ENCODE data around the gene FAM171A2. TPM values are rescaled to one million over a fixed set of nuclear protein-coding genes. Genes with fewer than 3 reads are reported as not detected.

Gene FAM171A2
- total RNA-seq, 1 experiment from 2014 or later: 7.6 TPM

- no peak for DNase-seq (ENCODE audit: low read depth, low spot score)
- POLR2A ChIA-PET: no interaction called here
- TF ChIP-seq SIN3A (IDR thresholded peaks at IDR 0.05; ENCODE audit: borderline replicate concordance, insufficient read depth, low read depth, low read length): no peak
- TF ChIP-seq, protein P1, sequence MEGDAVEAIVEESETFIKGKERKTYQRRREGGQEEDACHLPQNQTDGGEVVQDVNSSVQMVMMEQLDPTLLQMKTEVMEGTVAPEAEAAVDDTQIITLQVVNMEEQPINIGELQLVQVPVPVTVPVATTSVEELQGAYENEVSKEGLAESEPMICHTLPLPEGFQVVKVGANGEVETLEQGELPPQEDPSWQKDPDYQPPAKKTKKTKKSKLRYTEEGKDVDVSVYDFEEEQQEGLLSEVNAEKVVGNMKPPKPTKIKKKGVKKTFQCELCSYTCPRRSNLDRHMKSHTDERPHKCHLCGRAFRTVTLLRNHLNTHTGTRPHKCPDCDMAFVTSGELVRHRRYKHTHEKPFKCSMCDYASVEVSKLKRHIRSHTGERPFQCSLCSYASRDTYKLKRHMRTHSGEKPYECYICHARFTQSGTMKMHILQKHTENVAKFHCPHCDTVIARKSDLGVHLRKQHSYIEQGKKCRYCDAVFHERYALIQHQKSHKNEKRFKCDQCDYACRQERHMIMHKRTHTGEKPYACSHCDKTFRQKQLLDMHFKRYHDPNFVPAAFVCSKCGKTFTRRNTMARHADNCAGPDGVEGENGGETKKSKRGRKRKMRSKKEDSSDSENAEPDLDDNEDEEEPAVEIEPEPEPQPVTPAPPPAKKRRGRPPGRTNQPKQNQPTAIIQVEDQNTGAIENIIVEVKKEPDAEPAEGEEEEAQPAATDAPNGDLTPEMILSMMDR (IDR thresholded peaks at IDR 0.05): peak; percentile 69
- intact Hi-C loops (cut with micrococcal nuclease; ENCODE audit: unreplicated experiment) (no loop called here), in situ Hi-C loops (cut with HindIII; ENCODE audit: low pct_unique_long_range_greater_than_20kb, low sequenced_read_pairs) (no loop called here)
- CTCF ChIA-PET: interaction anchor here (0.6 kb wide), 1 partner anchor 258 kb away, joined by 3 read pairs; no protein-coding TSS in a partner anchor
- no peak overlapping the region for H3K4me3 ChIP-seq (ENCODE audit: low read depth in 2 of 2, low read length in 2 of 2)
- H3K4me1 ChIP-seq (ENCODE audit: control insufficient read depth, insufficient read depth, low read length): no peaks in the 10 kb centered on the region
- H3K27ac ChIP-seq (ENCODE audit: low read length): no peak overlapping the region
- no peaks in the 10 kb centered on the region for H3K9me3 ChIP-seq (ENCODE audit: control insufficient read depth, insufficient read depth, low read depth, low read length)
- BruUV-seq (replicated peaks): no TSS peak
- no peaks in the 10 kb centered on the region for H3K27me3 ChIP-seq (ENCODE audit: control insufficient read depth, insufficient read depth, low read length)
- no peak for ATAC-seq
- no peaks in the 10 kb centered on the region for H3K36me3 ChIP-seq (ENCODE audit: control insufficient read depth, insufficient read depth, low read length)
Observed at GRCh38 chr17:44354582-44355561, 8.8 kb downstream of the FAM171A2 start.

DNA sequence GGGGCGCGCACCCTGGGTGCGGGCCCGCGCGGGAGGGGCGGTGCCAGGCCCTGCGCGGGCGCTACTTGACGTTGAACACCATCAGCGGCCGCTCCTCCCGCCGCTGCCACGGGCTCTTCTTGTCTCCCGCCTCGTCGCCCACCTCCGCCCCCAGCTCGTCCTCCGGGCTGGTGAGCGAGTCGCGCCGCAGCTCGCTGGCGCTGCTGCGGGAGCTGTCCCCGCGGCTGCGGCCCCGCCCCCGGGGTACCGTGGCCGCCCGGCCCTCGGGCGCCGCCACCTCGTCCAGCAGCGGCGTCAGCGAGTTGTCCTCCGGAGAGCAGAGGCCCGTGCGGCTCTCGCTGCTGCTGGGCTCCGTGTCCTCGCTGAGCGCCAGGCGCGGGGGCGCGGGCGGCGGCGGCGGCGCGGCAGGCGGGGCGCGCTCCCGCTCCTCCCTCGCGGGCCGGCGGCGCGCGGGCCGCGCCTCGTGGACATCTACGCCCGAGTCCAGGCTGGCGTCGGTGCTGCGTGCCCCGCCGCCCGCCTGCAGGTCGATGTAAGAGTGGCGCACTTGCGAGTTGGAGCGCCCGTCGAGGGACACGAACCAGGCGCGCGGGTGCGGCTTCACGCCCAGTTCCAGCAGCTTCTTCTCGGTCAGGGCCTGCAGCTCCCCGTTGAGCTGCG lies 9.9 kb downstream of the FAM171A2 start:
- peak overlapping the region; percentile 20 to 34; a peak in 2 of 4 replicates for H3K4me3 ChIP-seq (ENCODE audit: low read depth in 2 of 2, low read length in 2 of 2)
- H3K36me3 ChIP-seq (ENCODE audit: control insufficient read depth, insufficient read depth, low read length): no peaks in the 10 kb centered on the region
- H3K9me3 ChIP-seq (ENCODE audit: control insufficient read depth, insufficient read depth, low read depth, low read length): no peaks in the 10 kb centered on the region
- POLR2A ChIA-PET: no interaction called here
- H3K27ac ChIP-seq (ENCODE audit: low read length): no peak overlapping the region
- H3K4me1 ChIP-seq (ENCODE audit: control insufficient read depth, insufficient read depth, low read length): no peaks in the 10 kb centered on the region
- intact Hi-C loops (cut with micrococcal nuclease; ENCODE audit: unreplicated experiment): no loop called here
- ATAC-seq (peak; percentile 59), DNase-seq (ENCODE audit: low read depth, low spot score) (no peak)
- TF ChIP-seq, protein P2, sequence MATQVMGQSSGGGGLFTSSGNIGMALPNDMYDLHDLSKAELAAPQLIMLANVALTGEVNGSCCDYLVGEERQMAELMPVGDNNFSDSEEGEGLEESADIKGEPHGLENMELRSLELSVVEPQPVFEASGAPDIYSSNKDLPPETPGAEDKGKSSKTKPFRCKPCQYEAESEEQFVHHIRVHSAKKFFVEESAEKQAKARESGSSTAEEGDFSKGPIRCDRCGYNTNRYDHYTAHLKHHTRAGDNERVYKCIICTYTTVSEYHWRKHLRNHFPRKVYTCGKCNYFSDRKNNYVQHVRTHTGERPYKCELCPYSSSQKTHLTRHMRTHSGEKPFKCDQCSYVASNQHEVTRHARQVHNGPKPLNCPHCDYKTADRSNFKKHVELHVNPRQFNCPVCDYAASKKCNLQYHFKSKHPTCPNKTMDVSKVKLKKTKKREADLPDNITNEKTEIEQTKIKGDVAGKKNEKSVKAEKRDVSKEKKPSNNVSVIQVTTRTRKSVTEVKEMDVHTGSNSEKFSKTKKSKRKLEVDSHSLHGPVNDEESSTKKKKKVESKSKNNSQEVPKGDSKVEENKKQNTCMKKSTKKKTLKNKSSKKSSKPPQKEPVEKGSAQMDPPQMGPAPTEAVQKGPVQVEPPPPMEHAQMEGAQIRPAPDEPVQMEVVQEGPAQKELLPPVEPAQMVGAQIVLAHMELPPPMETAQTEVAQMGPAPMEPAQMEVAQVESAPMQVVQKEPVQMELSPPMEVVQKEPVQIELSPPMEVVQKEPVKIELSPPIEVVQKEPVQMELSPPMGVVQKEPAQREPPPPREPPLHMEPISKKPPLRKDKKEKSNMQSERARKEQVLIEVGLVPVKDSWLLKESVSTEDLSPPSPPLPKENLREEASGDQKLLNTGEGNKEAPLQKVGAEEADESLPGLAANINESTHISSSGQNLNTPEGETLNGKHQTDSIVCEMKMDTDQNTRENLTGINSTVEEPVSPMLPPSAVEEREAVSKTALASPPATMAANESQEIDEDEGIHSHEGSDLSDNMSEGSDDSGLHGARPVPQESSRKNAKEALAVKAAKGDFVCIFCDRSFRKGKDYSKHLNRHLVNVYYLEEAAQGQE (IDR thresholded peaks at IDR 0.05; ENCODE audit: insufficient read depth in 1 of 2, low read depth in 2 of 2, low read length in 1 of 2): no peak
- TF ChIP-seq SIN3A (IDR thresholded peaks at IDR 0.05; ENCODE audit: borderline replicate concordance, insufficient read depth, low read depth, low read length) (no peak), POLR2AphosphoS5 (IDR thresholded peaks at IDR 0.05; ENCODE audit: low read depth, low read length) (no peak), TCF7L2 (IDR thresholded peaks at IDR 0.05; ENCODE audit: low read depth, low read length) (no peak)
- TF ChIP-seq, protein P1 (IDR thresholded peaks at IDR 0.05): no peak
- no peaks in the 10 kb centered on the region for H3K27me3 ChIP-seq (ENCODE audit: control insufficient read depth, insufficient read depth, low read length)
- CTCF ChIA-PET: interaction anchor here (0.6 to 0.7 kb wide), 3 partner anchors 73 to 182 kb away, joined by 3 to 6 read pairs (median 3); no protein-coding TSS in a partner anchor
- in situ Hi-C loops (cut with HindIII; ENCODE audit: low pct_unique_long_range_greater_than_20kb, low sequenced_read_pairs): no loop called here
- BruUV-seq (replicated peaks): no TSS peak
